ENCODE measurements around the gene SIT1.

Gene SIT1

GRCh38 chr9:35669331-35670145 is 18.8 kb upstream of the SIT1 start (continued):
- TF ChIP-seq ZNF18 (tag by site-specific recombination; IDR thresholded peaks at IDR 0.05) (no peak), IKZF3 (tag by site-specific recombination; IDR thresholded peaks at IDR 0.05) (no peak), OVOL3 (tag by site-specific recombination; IDR thresholded peaks at IDR 0.05) (no peak), PRDM4 (tag by site-specific recombination; IDR thresholded peaks at IDR 0.05) (no peak)

- H3K27ac ChIP-seq (ENCODE audit: extremely low read depth, low read depth, low read length): no peak overlapping the region
- no peaks in the 10 kb centered on the region for H3K4me1 ChIP-seq (ENCODE audit: control insufficient read depth, insufficient read depth, low read length)
- TF ChIP-seq KLF17 (tag by site-specific recombination; IDR thresholded peaks at IDR 0.05) (no peak), IKZF3 (tag by site-specific recombination; IDR thresholded peaks at IDR 0.05) (no peak), ZNF146 (tag by site-specific recombination; IDR thresholded peaks at IDR 0.05) (no peak), ZNF202 (tag by site-specific recombination; IDR thresholded peaks at IDR 0.05; ENCODE audit: borderline replicate concordance) (no peak), ZNF791 (tag by site-specific recombination; IDR thresholded peaks at IDR 0.05) (no peak), ZNF585B (tag by site-specific recombination; IDR thresholded peaks at IDR 0.05) (no peak), ZNF112 (tag by site-specific recombination; IDR thresholded peaks at IDR 0.05) (no peak), ZNF157 (tag by site-specific recombination; IDR thresholded peaks at IDR 0.05) (no peak), SP3 (tag by site-specific recombination; IDR thresholded peaks at IDR 0.05) (no peak), ZBTB48 (tag by site-specific recombination; IDR thresholded peaks at IDR 0.05) (no peak), BCL11B (tag by site-specific recombination; IDR thresholded peaks at IDR 0.05; ENCODE audit: low read depth) (no peak), ZNF174 (tag by site-specific recombination; IDR thresholded peaks at IDR 0.05) (no peak), ZBTB49 (tag by site-specific recombination; IDR thresholded peaks at IDR 0.05; ENCODE audit: low read depth) (no peak), ZNF677 (tag by site-specific recombination; IDR thresholded peaks at IDR 0.05) (no peak)
- H3K4me3 ChIP-seq (ENCODE audit: low read depth, low read length): no peak overlapping the region
- peaks cover 0 to 11% of the 10 kb centered on the region in 2 experiments; a peak in 1 of 3 replicates for H3K36me3 ChIP-seq (ENCODE audit: control insufficient read depth in 2 of 2, insufficient read depth in 1 of 2, low read length in 2 of 2)
- ChIA-PET CTCF (interaction anchor here (14.5 kb wide), 1 partner anchor 26 kb away, joined by 157 read pairs; the partner anchor contains the start of gene TPM2), POLR2A (no interaction called here)
- no peaks in the 10 kb centered on the region for H3K9me3 ChIP-seq (ENCODE audit: control insufficient read depth, insufficient read depth, low read depth, low read length)
These were observed 17.2 kb upstream of the SIT1 start for GRCh38 chr9:35667939-35668338.
